Panc1 (cell line): ENCODE measurements around the gene CYP24A1.

ENCODE experiments used
- CTCF ChIP-seq: fragments of 450-650 bp; IDR thresholded peaks from 2 replicates; pipeline ENCODE4 v1.5.1; 2017; ENCODE audit warnings: mild to moderate bottlenecking
- POLR2AphosphoS5 ChIP-seq: IDR thresholded peaks from 2 replicates; pipeline ENCODE4 v1.6.1; 2012; ENCODE audit warnings: mild to moderate bottlenecking, low read depth, low read length, moderate library complexity
- REST ChIP-seq, 2 experiments: IDR thresholded peaks; 2 replicates each; pipeline ENCODE4 v1.6.1; 2011 to 2012; ENCODE audit warnings: low read depth in 2 of 2, control low read depth in 1 of 2, low read length in 1 of 2, mild to moderate bottlenecking in 1 of 2, moderate library complexity in 1 of 2; ENCODE audit not compliant: insufficient read depth in 1 of 2

- TF ChIP-seq POLR2AphosphoS5 = no peak
- TF ChIP-seq CTCF = no peak
- TF ChIP-seq REST (IDR thresholded peaks at IDR 0.05; ENCODE audit: insufficient read depth in 1 of 2, low read depth in 2 of 2, low read length in 1 of 2) = no peak
Observed at GRCh38 chr20:54193817-54194216, 20.0 kb upstream of the CYP24A1 start.
